ENCODE data around the gene CDH13.

CDH13 gene

DNA sequence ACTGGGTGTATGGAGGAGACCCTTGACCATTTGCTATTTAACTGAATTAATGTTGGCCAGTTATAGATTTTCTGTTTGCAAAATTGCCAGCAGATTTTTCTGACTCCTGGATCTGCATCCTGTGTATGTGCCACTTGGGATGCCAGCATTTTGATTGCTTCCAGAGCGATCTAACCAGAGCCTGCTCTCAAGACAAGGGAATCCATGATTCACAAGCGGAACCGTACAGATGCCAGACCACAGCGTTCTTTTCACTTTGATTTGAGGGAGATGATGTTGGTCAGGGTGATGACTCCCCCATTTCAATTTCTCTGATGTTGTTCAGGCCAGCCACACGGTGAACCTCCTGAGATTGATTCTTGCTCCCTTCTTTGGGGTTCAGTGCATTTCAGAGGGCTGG, 228.7 kb downstream of the CDH13 start:
- H3K36me3 ChIP-seq (ENCODE audit: control insufficient read depth, insufficient read depth, low read length) = no peaks in the 10 kb centered on the region
- H2BK5ac ChIP-seq (ENCODE audit: low read length) = no peak overlapping the region
- H3K4me2 ChIP-seq (ENCODE audit: low read length) = no peak overlapping the region
- H3K79me2 ChIP-seq (ENCODE audit: control insufficient read depth, insufficient read depth, low read length) = no peaks in the 10 kb centered on the region
- no CpG with 5 or more reads among the region's 5 CpGs for WGBS (ENCODE audit: extremely low coverage, insufficient coverage, low lambda C conversion rate)
- no peak overlapping the region for H3K23ac ChIP-seq (ENCODE audit: low read length)
- no peak overlapping the region for H2AK5ac ChIP-seq (ENCODE audit: low read length)
- H4K5ac ChIP-seq (ENCODE audit: low read length) = no peak overlapping the region
- no peak overlapping the region for H3K18ac ChIP-seq (ENCODE audit: low read length)
- H3K4ac ChIP-seq (ENCODE audit: low read depth, low read length) = peak overlapping the region; percentile 16
- DNase-seq = no peak
- no peaks in the 10 kb centered on the region for H3K27me3 ChIP-seq (ENCODE audit: insufficient read depth, low read length, poor library complexity)
- no peak overlapping the region for H2BK15ac ChIP-seq (replicated peaks; ENCODE audit: low read depth)
- no peak overlapping the region for H4K8ac ChIP-seq (ENCODE audit: low read depth, low read length)
- H3K79me1 ChIP-seq (ENCODE audit: low read length) = no peaks in the 10 kb centered on the region
- H3K4me1 ChIP-seq (ENCODE audit: control insufficient read depth, low read depth, low read length) = no peaks in the 10 kb centered on the region
- no peak overlapping the region for H2BK120ac ChIP-seq (ENCODE audit: low read depth, low read length)
- H3K9ac ChIP-seq (ENCODE audit: low read length) = no peak overlapping the region
- H3K4me3 ChIP-seq (ENCODE audit: low read length) = no peak overlapping the region
- H3K27ac ChIP-seq (ENCODE audit: low read depth, low read length) = no peak overlapping the region
- no peak overlapping the region for H3K56ac ChIP-seq (ENCODE audit: low read length)

DNA sequence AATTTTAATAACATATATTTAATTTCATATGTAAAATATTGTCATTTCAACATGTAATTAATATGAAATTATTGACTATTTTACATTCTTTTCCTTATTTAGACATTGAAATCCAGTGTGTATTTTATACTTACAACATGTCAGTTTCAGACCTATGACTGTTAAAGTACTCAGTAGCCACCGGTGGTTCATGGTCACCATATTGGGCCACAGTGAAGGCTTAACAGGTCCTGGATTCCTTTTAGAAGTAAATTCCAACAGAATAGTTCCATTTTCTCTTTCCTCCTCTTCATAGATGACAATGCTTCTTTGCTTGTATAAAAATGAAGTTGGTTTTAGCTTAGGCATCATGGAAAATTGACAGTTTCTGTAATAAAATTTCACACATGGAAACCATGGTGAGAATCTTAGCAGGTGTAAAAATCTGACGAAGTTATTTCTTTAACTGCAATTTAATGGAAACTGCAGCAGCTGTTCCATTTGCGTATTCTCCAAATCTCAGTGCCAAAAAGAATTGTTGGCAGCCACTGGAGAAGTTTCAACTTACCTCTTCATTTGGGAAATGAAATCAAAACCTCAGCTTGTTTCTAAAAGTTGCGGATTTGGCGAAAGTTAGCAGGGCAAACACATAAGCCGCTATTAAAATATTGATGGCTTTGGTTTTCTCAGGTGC, 231.1 kb downstream of the CDH13 start:
- WGBS (ENCODE audit: extremely low coverage, insufficient coverage, low lambda C conversion rate) = no CpG with 5 or more reads among the region's 6 CpGs

DNA sequence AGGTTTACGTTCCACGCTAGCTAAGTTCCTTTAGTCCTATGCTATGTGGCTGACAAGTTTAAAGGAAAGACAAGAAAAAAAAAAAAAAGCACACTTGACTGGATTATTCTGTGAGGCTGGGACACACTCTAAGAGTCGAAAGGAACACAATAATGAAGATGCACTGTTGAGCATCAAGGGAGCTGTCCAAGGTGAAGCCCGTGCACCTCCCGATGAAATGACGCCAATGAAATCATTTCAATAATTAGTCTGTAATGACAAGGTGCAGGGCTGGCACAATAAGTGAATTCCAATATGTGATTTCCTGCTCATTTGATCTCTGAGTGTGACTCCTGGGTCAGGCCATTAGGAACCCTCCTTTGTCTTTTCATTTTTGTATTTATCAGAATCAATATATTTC, 232.9 kb downstream of the CDH13 start:
- Histone ChIP-seq H3K23ac (ENCODE audit: low read length) (no peak overlapping the region), H3K18ac (ENCODE audit: low read length) (no peak overlapping the region), H3K4me3 (ENCODE audit: low read length) (no peak overlapping the region), H4K8ac (ENCODE audit: low read depth, low read length) (no peak overlapping the region), H4K5ac (ENCODE audit: low read length) (no peak overlapping the region), H3K4me1 (ENCODE audit: control insufficient read depth, low read depth, low read length) (no peaks in the 10 kb centered on the region), H3K27ac (ENCODE audit: low read depth, low read length) (no peak overlapping the region), H2BK120ac (ENCODE audit: low read depth, low read length) (no peak overlapping the region), H3K79me1 (ENCODE audit: low read length) (no peaks in the 10 kb centered on the region), H2BK5ac (ENCODE audit: low read length) (no peak overlapping the region), H3K9ac (ENCODE audit: low read length) (no peak overlapping the region), H3K56ac (ENCODE audit: low read length) (no peak overlapping the region), H3K79me2 (ENCODE audit: control insufficient read depth, insufficient read depth, low read length) (no peaks in the 10 kb centered on the region), H3K4ac (ENCODE audit: low read depth, low read length) (no peak overlapping the region), H3K27me3 (ENCODE audit: insufficient read depth, low read length, poor library complexity) (no peaks in the 10 kb centered on the region), H3K36me3 (ENCODE audit: control insufficient read depth, insufficient read depth, low read length) (no peaks in the 10 kb centered on the region), H2BK15ac (replicated peaks; ENCODE audit: low read depth) (no peak overlapping the region), H2AK5ac (ENCODE audit: low read length) (no peak overlapping the region), H3K4me2 (ENCODE audit: low read length) (no peak overlapping the region)
- WGBS (ENCODE audit: extremely low coverage, insufficient coverage, low lambda C conversion rate) = no CpG with 5 or more reads among the region's 6 CpGs
- no peak for DNase-seq

More for the DNA sequence above, 231.1 kb downstream of the CDH13 start:
- Histone ChIP-seq H2BK5ac (ENCODE audit: low read length) (no peak overlapping the region), H3K27ac (ENCODE audit: low read depth, low read length) (no peak overlapping the region), H2BK120ac (ENCODE audit: low read depth, low read length) (no peak overlapping the region), H3K4me1 (ENCODE audit: control insufficient read depth, low read depth, low read length) (no peaks in the 10 kb centered on the region), H3K18ac (ENCODE audit: low read length) (no peak overlapping the region), H3K9ac (ENCODE audit: low read length) (no peak overlapping the region), H3K4me2 (ENCODE audit: low read length) (no peak overlapping the region), H3K56ac (ENCODE audit: low read length) (no peak overlapping the region), H3K4me3 (ENCODE audit: low read length) (no peak overlapping the region), H3K79me1 (ENCODE audit: low read length) (no peaks in the 10 kb centered on the region), H3K23ac (ENCODE audit: low read length) (no peak overlapping the region), H2BK15ac (replicated peaks; ENCODE audit: low read depth) (no peak overlapping the region), H3K4ac (ENCODE audit: low read depth, low read length) (no peak overlapping the region), H3K36me3 (ENCODE audit: control insufficient read depth, insufficient read depth, low read length) (no peaks in the 10 kb centered on the region), H2AK5ac (ENCODE audit: low read length) (no peak overlapping the region), H3K27me3 (ENCODE audit: insufficient read depth, low read length, poor library complexity) (no peaks in the 10 kb centered on the region), H3K79me2 (ENCODE audit: control insufficient read depth, insufficient read depth, low read length) (no peaks in the 10 kb centered on the region), H4K8ac (ENCODE audit: low read depth, low read length) (no peak overlapping the region), H4K5ac (ENCODE audit: low read length) (no peak overlapping the region)
- DNase-seq = no peak

DNA sequence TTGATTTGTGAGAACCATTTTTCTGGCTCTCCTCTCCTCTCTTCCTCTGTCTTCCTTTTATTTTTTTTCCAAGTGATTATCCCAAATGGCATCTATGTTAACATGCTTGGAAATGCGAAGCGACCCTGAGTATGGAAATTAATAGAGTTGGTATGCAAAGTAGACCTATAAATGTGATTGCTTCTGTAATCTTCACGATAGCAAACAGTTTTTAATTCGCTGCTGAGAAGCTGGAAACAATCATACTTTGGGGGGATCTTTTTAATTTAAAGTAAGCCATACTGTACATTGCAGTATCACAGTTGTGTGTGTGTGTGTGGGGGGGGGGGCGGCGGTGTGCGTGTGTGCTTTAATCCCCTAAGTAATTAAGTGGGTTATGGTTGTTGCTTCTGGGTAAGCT, 233.3 kb downstream of the CDH13 start:
- H3K23ac ChIP-seq (ENCODE audit: low read length) = no peak overlapping the region
- H3K27ac ChIP-seq (ENCODE audit: low read depth, low read length) = no peak overlapping the region
- no peak overlapping the region for H2BK120ac ChIP-seq (ENCODE audit: low read depth, low read length)
- H2BK5ac ChIP-seq (ENCODE audit: low read length) = no peak overlapping the region
- no peaks in the 10 kb centered on the region for H3K4me1 ChIP-seq (ENCODE audit: control insufficient read depth, low read depth, low read length)
- H4K8ac ChIP-seq (ENCODE audit: low read depth, low read length) = no peak overlapping the region
- H3K18ac ChIP-seq (ENCODE audit: low read length) = no peak overlapping the region
- H3K36me3 ChIP-seq (ENCODE audit: control insufficient read depth, insufficient read depth, low read length) = no peaks in the 10 kb centered on the region
- no peaks in the 10 kb centered on the region for H3K27me3 ChIP-seq (ENCODE audit: insufficient read depth, low read length, poor library complexity)
- no peaks in the 10 kb centered on the region for H3K79me2 ChIP-seq (ENCODE audit: control insufficient read depth, insufficient read depth, low read length)
- no peak overlapping the region for H3K4me3 ChIP-seq (ENCODE audit: low read length)
- H3K9ac ChIP-seq (ENCODE audit: low read length) = no peak overlapping the region
- no peak overlapping the region for H3K56ac ChIP-seq (ENCODE audit: low read length)
- H2AK5ac ChIP-seq (ENCODE audit: low read length) = no peak overlapping the region
- no CpG with 5 or more reads among the region's 7 CpGs for WGBS (ENCODE audit: extremely low coverage, insufficient coverage, low lambda C conversion rate)
- H3K4ac ChIP-seq (ENCODE audit: low read depth, low read length) = no peak overlapping the region
- H3K79me1 ChIP-seq (ENCODE audit: low read length) = no peaks in the 10 kb centered on the region
- no peak overlapping the region for H2BK15ac ChIP-seq (replicated peaks; ENCODE audit: low read depth)
- no peak for DNase-seq
- H4K5ac ChIP-seq (ENCODE audit: low read length) = no peak overlapping the region
- H3K4me2 ChIP-seq (ENCODE audit: low read length) = no peak overlapping the region

DNA sequence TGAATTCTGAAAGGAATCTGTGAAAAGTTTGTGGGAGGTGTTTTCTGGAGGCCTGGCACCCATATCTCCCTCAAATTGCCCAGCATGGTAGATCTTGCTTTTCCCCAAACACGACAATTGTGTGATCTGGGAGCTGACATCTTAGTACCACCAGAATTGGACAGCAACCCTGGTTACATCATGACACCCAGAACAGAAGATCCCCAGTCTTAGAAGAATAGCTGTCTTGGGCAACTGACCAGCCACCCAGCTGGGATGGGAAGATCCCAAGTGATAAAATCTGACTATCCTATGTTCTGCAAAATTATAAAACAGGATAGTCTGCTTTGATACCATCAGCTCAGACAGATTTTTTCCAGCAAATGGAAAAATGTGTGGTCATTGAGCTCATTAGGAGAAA, 235.3 kb downstream of the CDH13 start:
- H2BK5ac ChIP-seq (ENCODE audit: low read length) = no peak overlapping the region
- no peak overlapping the region for H2AK5ac ChIP-seq (ENCODE audit: low read length)
- no CpG with 5 or more reads among the region's 1 CpG for WGBS (ENCODE audit: extremely low coverage, insufficient coverage, low lambda C conversion rate)
- no peak overlapping the region for H2BK15ac ChIP-seq (replicated peaks; ENCODE audit: low read depth)
- H3K27me3 ChIP-seq (ENCODE audit: insufficient read depth, low read length, poor library complexity) = no peaks in the 10 kb centered on the region
- no peaks in the 10 kb centered on the region for H3K79me1 ChIP-seq (ENCODE audit: low read length)
- H3K56ac ChIP-seq (ENCODE audit: low read length) = no peak overlapping the region
- no peaks in the 10 kb centered on the region for H3K79me2 ChIP-seq (ENCODE audit: control insufficient read depth, insufficient read depth, low read length)
- no peak overlapping the region for H4K8ac ChIP-seq (ENCODE audit: low read depth, low read length)
- H3K23ac ChIP-seq (ENCODE audit: low read length) = no peak overlapping the region
- H3K4me3 ChIP-seq (ENCODE audit: low read length) = no peak overlapping the region
- H2BK120ac ChIP-seq (ENCODE audit: low read depth, low read length) = no peak overlapping the region
- no peak overlapping the region for H3K27ac ChIP-seq (ENCODE audit: low read depth, low read length)
- no peak overlapping the region for H3K4me2 ChIP-seq (ENCODE audit: low read length)
- DNase-seq = no peak
- H3K4me1 ChIP-seq (ENCODE audit: control insufficient read depth, low read depth, low read length) = no peaks in the 10 kb centered on the region
- H4K5ac ChIP-seq (ENCODE audit: low read length) = no peak overlapping the region
- H3K18ac ChIP-seq (ENCODE audit: low read length) = no peak overlapping the region
- no peak overlapping the region for H3K9ac ChIP-seq (ENCODE audit: low read length)
- no peak overlapping the region for H3K4ac ChIP-seq (ENCODE audit: low read depth, low read length)
- no peaks in the 10 kb centered on the region for H3K36me3 ChIP-seq (ENCODE audit: control insufficient read depth, insufficient read depth, low read length)

Measured in mesendoderm (in vitro differentiated cells).